CD4-positive, alpha-beta T cell treated with Interleukin-15 for 4 hours (primary cell): ENCODE results near the gene CDC34.

ENCODE experiments used
- DNase-seq: peaks from one replicate; pipeline ENCODE4 v3.0.0-alpha.2; 2020; ENCODE audit warnings: low spot score

CDC34 gene

DNA sequence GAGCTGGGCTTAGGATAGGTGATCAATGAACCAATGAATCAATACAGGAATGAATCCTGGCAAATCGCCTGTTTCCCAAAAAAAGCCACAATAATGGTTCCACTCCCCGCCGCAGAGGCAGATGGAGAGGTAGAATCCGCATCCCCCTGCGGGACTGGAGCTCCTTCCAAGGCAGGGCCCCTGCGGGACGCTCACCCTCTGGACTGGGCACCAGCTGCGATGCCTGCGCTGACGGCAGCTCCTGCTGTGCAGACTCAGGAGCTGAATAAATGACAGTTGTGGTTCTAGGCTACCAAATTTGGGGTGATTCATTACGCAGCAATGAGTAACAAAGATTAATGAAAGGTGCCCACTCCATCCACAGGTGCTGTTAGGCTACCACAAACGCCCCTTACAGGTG, 8.8 kb upstream of the CDC34 start:
- no peak for DNase-seq

- DNase-seq: no peak
These were observed 7.4 kb upstream of the CDC34 start for GRCh38 chr19:524062-524674.

DNA sequence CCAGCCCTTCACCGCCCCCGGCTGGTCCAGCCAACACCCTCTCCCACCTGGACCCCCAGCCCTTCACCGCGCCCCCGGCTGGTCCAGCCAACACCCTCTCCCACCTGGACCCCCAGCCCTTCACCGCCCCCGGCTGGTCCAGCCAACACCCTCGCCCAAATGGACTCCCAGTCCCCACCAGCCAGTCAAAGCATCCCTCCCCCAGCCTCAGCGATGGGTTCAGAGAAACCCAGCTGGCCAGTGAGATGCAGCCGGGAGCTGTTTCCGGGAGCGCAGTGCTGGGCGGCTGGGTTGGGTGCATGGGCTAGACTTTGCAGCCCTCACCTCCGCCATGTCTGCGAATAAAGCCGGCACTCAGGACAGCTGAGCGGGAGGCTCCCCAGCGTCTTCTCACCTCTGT, 6.5 kb upstream of the CDC34 start:
- DNase-seq: no peak

GRCh38 chr19:525857-526419, 5.6 kb upstream of the CDC34 start:
- DNase-seq: no peak

DNA sequence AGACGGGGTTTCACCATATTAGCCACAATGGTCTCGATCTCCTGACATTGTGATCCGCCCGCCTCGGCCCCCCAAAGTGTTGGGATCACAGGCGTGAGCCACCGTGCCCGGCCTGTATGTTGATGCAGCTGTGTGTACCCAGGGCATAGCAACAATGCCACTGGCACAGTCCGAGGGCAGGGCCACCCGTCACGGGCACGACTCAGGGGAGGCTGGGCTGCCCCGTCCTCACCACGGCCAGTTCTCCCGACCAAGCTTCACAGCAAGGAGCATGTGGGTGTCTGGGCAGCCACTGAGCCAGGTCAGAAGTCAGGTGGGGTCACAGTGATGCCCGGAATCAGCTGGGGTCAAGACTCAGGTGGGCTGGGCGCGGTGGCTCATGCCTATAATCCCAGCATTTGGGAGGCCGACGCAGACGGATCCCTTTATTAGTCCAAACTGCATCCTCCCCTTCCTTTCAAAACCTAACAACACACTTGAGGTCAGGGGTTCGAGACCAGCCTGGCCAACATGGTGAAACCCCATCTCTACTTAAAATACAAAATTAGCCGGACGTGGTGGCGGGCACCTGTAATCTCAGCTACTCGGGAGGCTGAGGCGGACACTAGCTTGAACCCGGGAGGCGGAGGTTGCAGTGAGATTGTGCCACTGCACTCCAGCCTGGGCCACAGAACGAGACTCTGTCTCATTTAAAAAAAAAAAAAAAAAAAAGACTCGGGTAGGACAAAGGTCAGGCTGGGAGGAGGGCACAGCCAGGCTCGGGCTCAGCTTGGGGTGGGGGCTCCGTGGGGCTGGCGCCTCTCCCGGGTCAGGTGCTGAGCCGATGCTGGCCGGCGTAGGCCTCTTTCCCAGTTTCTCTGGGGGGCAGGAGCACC, 1.2 kb upstream of the CDC34 start:
- DNase-seq: no peak

DNA sequence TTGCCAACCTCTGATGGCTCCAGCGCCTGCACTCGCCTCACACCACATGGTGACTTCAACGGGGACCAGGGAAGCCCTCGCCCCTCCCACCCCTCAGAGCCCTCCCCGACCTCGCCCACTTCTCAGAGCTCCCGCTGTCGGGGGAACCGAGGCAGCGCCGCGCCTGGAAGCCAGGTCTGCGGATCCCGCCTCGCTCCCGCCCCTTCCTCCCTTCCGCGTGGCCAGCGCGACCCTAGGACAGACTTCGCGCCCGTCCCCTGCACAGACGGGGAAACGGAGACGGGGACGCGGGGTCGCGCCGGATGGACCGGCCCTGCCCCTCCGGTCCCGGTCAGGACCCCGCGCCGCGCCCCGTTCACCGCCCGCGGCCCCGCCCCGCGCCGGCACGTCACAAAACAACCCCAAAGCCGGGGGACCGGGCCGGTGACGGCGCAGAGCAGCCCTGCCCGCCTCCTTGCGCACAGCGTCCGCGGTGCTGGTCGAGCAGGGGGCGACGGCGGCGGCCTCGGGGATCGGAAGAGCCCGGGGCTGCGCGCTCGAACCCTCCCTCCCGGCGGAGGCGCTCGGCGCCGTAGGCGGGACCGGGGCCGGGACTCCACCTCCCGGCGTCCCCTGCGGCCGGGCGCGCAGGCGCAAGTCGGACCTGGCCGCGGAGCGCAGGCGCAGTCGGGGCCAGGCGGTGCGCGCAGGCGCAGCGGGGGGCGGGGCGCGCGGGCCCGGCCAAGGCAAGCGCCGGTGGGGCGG, 379 bp upstream of the CDC34 start:
- peak; percentile 89 for DNase-seq

DNA sequence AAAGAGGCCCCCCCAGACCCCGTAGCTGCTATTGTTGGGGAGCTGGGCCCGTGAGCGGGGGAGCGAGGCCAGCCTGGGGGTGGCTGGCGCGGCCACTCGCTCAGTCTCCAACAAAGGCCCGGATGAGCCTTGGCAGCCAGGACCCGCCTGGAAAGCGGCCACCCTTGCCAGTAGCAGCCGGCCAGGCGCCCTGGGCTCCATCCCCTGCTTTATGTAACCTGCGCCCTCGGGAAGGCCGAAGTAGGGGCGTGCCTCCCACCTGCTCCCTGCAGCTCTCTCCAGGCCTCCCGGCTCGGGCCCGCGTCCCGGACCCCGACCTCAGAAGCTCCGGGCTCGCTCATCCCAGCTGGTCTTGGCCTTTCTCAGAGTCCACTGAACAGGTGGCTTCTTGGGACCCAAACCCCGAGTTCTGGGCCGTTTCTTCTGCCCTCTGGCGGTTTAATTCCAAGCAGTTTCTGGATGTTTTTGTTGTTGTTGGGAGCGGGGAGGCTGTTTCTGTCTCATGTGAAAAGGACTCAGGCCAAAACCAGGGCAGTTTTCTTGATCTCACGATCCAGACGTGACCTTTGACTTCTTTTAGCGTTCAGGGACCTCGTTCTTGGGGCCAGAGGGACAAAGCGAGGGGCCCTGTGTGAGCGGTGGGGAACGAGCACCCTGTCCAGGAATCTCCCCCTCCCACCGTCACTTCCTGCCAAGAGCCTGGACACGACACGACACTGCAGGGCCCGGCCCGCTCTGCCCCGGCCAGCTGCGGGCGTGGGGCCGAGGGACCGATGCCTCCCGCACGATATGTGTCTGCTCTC, 1.2 kb downstream of the CDC34 start:
- DNase-seq: peak; percentile 46

- DNase-seq: no peak
These were observed 2.0 kb downstream of the CDC34 start for GRCh38 chr19:533364-534058.

DNA sequence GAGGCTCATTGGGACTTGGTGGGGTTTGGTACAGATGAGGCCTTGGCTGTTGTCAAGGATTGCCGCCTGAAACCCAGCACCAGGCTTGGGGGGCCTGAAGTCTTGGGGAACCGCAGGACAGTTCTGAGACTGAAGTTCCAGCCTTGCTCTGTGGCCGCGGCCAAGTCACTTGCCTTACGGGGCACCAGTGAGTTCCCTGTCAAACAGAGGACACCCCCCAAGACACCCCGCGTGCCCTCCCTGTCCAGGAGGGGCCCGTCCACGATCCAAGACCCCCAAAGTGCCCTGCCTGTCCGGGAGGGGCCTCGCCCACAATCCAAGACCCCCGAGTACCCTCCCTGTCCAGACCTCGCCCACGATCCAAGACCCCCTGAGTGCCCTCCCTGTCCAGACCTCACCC, 2.5 kb downstream of the CDC34 start:
- DNase-seq: no peak

DNA sequence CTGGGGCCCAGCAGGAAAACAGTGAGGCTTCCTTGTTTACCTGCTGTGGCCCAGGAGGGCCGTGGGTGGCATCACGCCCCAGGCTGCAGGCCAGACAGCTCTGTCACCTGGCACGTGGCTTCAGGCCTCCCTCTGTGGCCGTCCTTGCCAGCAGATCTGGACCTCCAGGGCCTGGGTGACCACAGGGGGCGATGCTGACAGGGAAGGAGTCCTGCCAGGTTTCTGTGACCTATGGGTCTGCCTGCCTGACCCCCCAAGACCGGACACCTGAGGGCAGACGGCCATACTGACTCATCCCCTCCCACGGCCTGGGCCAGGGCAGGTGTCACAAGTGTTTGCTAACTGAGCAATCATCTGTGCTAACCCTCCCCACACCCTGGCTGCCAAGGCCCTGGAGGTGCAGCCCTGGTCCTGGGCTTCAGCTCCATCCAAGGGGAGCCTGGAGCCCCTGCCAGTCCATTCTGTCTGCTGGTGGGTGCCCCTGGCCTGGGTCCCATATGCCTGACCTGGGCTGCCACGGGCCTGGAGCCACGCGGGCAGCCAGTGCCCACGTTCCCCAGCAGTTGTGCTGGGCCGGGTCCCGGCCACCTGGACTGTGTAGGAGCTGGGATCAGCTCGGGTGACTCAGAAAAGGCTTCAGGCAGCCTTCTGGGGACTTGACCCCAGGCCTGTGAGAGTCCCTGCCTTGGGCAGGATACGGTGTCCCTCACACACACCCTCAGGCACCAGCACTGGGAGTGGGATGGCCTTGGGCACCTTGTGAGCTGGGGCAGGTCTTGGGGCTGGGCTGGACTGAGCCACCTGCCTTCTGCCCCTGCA, 3.7 kb downstream of the CDC34 start:
- DNase-seq: no peak

DNA sequence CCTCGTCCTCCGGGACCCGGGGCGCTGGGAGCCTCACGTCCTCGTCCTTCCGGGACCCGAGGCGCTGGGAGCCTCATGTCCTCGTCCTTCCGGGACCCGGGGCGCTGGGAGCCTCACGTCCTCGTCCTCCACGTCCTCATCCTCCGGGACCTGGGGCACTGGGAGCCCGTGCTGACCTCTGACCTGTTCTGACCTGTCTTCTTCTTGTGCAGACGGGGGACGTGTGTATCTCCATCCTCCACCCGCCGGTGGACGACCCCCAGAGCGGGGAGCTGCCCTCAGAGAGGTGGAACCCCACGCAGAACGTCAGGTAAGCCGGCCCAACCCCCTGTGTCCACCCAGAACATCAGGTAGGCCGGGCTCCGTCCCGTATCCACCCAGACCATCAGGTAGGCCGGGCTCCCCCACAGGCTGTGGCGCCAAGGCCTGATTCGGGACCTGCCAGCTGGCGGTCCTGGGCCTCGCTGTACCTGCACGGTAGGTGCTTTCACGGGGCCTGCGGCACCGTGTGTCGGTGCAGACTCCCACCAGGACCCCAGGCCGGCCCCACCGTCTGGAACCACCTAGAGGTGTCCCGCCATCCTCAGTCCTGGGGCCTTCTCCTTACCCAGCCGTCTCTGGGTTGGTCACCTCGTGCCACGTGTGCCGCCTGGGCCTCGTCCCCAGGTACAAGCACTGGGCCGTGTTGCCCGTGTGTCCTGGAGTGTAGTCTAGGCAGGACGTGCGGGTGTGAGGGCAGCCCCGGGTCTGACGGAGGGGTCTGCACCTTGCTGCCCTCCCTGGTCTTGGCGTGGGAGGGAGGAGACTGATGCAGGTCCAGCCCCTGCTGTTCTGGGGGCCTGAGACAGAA, 4.7 kb downstream of the CDC34 start:
- DNase-seq: no peak

GRCh38 chr19:536881-537404, 5.4 kb downstream of the CDC34 start:
- DNase-seq: no peak

- no peak for DNase-seq
These were observed 7.3 kb downstream of the CDC34 start for GRCh38 chr19:538641-539428.

DNA sequence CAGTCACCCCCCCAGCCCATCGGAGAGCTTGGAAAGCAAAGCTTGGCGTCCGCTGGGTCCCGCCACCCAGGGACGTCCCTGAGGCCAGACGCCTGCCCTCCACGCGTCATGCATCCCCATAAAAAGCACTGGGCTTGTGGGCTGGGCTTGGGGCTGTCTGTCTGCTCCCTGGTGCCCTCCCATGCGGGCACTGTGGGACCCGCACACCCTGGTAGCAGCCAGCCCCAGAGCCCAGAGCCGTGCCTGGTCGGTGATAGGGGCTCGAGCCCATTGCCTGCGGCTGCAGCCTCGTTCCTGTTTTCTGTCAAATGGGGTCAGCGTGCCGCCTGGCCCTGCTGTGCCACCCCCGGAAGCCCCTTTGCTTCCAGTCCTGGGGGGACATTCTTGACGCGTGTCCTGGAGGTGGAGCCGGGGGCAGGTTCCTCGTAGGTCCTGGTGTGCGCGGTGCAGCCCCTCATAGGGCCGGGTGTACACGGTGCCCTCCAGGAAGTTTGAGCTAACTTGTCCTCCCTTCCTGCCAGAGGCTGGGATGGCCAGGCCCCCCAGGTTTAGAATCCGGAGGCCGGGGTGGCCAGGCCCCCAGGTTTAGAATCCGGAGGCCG, 8.0 kb downstream of the CDC34 start:
- no peak for DNase-seq

- no peak for DNase-seq
These were observed 9.5 kb downstream of the CDC34 start for GRCh38 chr19:540867-541637.

GRCh38 chr19:541699-542098, 10.1 kb downstream of the CDC34 start:
- DNase-seq: no peak
